Thoracic aorta (tissue), 2 donors: ENCODE results near the gene STK32B. TPM values are rescaled to one million over a fixed set of nuclear protein-coding genes. Genes with fewer than 3 reads are reported as not detected.

Experiments
- ATAC-seq: fragments of 150-250 bp; one replicate; pipeline ENCODE4 v1.8.0; 2017; ENCODE audit warnings: low read depth; ENCODE audit not compliant: insufficient number of reproducible peaks, low FRiP score
- DNase-seq: peaks from one replicate; pipeline ENCODE4 v3.0.0-alpha.2; 2020; ENCODE audit warnings: low spot score
- H3K27ac ChIP-seq, 2 donors: fragments of 200-600 bp; sonication (generic); 1 replicate in 1 of 2; 2 replicates in 1 of 2; pipeline ENCODE4 v1.5.1; 2016; ENCODE audit warnings: mild to moderate bottlenecking in 2 of 2, moderate library complexity in 2 of 2
- H3K27me3 ChIP-seq: fragments of 200-600 bp; sonication (generic); replicated peaks from 2 replicates; pipeline ENCODE4 v1.6.0; 2016; ENCODE audit warnings: mild to moderate bottlenecking; ENCODE audit not compliant: insufficient read depth
- H3K36me3 ChIP-seq: fragments of 200-600 bp; sonication (generic); one replicate; pipeline ENCODE4 v1.5.1; 2016
- H3K4me1 ChIP-seq, 2 donors: fragments of 200-600 bp; sonication (generic); 1 replicate in 1 of 2; 2 replicates in 1 of 2; pipeline versions ENCODE4 v1.5.1 to v1.6.0; 2016; ENCODE audit warnings: low read depth in 2 of 2, mild to moderate bottlenecking in 1 of 2; ENCODE audit not compliant: control insufficient read depth in 1 of 2
- H3K4me3 ChIP-seq: fragments of 200-600 bp; sonication (generic); 2 replicates; pipeline ENCODE4 v1.5.1; 2016; ENCODE audit warnings: mild to moderate bottlenecking
- H3K9me3 ChIP-seq: fragments of 200-600 bp; sonication (generic); 2 replicates; pipeline ENCODE4 v1.5.1; 2016
- total RNA-seq, 2 donors: library from RNA; depleted of rRNA; stranded (reverse); fragments of >200 nt; gene quantifications; one replicate each; pipeline versions ENCODE4 v1.1.0 to v1.2.3, GENCODE V29; 2016
- TF ChIP-seq, protein P1 (sequence below): fragments of 200-600 bp; sonication (generic); IDR thresholded peaks from one replicate; pipeline ENCODE4 v1.5.1; 2019; ENCODE audit warnings: antibody characterized with exemption

Gene STK32B
- total RNA-seq, 2 donors from 2014 or later, result 4.5 to 7.0 TPM

DNA sequence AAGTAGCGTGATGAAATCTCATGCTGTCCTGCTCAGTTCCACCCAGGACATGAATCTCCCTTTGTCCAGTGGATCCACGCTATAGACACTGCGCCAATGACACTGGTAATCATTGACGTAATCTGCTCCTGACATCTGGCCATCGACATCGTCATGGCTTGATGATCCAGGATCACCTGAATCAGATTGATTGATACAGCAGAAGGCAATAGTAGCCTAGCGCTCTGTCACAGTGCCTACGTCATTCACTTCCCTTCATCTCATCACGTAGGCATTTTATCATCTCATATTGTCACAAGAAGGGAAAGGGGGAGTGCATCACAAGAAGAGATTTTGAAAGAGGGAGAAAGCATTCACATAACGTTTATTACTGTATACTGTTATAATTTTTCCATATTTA is 68.8 kb downstream of the STK32B start:
- no peaks in the 10 kb centered on the region for H3K27me3 ChIP-seq
- no peaks in the 10 kb centered on the region for H3K4me1 ChIP-seq
- H3K36me3 ChIP-seq, result no peaks in the 10 kb centered on the region
- no peak for ATAC-seq
- H3K27ac ChIP-seq, result no peak overlapping the region
- H3K4me3 ChIP-seq, result no peak overlapping the region
- TF ChIP-seq, protein P1, sequence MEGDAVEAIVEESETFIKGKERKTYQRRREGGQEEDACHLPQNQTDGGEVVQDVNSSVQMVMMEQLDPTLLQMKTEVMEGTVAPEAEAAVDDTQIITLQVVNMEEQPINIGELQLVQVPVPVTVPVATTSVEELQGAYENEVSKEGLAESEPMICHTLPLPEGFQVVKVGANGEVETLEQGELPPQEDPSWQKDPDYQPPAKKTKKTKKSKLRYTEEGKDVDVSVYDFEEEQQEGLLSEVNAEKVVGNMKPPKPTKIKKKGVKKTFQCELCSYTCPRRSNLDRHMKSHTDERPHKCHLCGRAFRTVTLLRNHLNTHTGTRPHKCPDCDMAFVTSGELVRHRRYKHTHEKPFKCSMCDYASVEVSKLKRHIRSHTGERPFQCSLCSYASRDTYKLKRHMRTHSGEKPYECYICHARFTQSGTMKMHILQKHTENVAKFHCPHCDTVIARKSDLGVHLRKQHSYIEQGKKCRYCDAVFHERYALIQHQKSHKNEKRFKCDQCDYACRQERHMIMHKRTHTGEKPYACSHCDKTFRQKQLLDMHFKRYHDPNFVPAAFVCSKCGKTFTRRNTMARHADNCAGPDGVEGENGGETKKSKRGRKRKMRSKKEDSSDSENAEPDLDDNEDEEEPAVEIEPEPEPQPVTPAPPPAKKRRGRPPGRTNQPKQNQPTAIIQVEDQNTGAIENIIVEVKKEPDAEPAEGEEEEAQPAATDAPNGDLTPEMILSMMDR, result no peak
- H3K9me3 ChIP-seq, result no peaks in the 10 kb centered on the region
- DNase-seq, result no peak

DNA sequence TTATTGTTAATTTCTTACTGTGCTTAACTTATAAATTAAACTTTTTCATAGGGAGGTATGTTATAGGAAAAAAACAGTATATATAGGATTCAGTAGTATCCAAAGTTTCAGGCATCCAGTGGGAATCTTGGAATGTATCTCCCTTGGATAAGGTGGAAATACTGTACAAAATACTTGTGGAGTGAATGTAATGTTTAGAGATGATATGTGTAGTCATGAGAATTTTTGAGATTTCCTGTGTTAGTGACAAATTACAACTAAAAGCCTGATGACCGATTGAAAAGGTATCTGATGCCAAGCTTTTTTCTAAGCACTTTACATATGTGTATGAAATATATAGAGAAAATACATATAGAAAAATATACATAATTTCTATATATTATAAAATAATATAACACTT is 69.2 kb downstream of the STK32B start:
- H3K36me3 ChIP-seq, result no peaks in the 10 kb centered on the region
- ATAC-seq (no peak), DNase-seq (no peak)
- H3K4me1 ChIP-seq, result no peaks in the 10 kb centered on the region
- H3K9me3 ChIP-seq, result no peaks in the 10 kb centered on the region
- H3K27me3 ChIP-seq, result no peaks in the 10 kb centered on the region
- H3K4me3 ChIP-seq, result no peak overlapping the region
- no peak overlapping the region for H3K27ac ChIP-seq
- TF ChIP-seq, protein P1, result no peak

DNA sequence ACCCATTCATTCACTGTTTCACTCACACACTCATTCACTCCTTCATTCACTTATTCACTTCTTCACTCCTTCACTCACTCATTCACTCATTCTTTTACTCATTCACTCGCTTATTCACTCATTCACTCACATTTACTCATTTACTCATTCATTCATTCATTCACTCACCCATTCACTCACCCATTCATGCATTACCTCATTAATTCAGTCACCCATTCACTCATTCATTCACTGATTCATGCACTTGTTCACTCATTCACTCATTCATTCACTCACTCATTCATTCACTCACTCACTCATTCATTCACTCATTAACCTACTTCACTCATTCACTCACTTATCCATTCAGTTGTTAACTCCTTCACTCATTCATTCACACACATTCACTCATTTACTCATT is 70.8 kb downstream of the STK32B start:
- DNase-seq, result no peak
- H3K36me3 ChIP-seq, result no peaks in the 10 kb centered on the region
- no peaks in the 10 kb centered on the region for H3K9me3 ChIP-seq
- no peaks in the 10 kb centered on the region for H3K4me1 ChIP-seq
- ATAC-seq, result no peak
- no peak overlapping the region for H3K27ac ChIP-seq
- H3K27me3 ChIP-seq, result no peaks in the 10 kb centered on the region
- no peak overlapping the region for H3K4me3 ChIP-seq
- TF ChIP-seq, protein P1, result no peak

DNA sequence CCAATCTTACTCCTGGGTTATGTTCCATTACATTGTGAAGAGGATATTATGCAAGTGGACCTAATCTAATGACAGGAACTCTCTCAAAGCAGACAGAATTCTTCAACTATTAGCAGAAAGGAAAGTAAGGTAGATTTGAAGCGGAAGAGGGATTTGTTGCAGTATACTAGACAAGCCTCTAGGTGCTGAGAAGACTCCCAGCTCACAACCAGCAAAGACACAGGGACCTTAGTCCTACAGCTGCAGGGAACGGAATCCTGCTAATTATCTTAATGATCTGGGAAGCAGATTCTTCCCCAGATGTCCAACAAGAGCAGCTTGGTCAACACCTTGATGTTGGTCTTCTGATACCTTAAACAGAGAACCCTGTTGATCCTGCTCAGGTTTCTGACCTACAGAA is 73.6 kb downstream of the STK32B start:
- TF ChIP-seq, protein P1, result no peak
- DNase-seq (no peak), ATAC-seq (no peak)
- H3K4me3 ChIP-seq, result no peak overlapping the region
- no peaks in the 10 kb centered on the region for H3K9me3 ChIP-seq
- H3K27ac ChIP-seq, result no peak overlapping the region
- no peaks in the 10 kb centered on the region for H3K27me3 ChIP-seq
- no peaks in the 10 kb centered on the region for H3K36me3 ChIP-seq
- H3K4me1 ChIP-seq, result no peaks in the 10 kb centered on the region

DNA sequence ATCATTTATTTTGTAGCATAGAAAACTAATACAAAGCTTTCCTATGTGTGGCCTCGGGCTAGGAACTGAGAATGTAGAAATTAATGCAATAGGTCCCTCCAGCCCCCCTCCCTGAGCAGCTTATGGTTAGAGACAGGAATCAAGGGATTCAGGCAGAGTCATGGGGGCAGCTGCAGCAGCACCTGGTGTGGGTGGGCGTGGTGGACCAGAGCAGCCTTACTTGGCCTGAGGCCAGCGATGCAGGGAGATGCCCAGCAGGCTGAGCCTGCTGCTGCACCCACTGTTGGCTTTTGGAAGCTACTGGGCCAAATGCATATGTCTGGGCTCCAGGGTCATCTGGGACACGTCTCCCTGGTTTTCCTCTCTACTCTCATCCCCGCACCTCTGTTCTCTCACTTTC is 74.0 kb downstream of the STK32B start:
- ATAC-seq (no peak), DNase-seq (no peak)

More for the DNA sequence above, 74.0 kb downstream of the STK32B start:
- no peak overlapping the region for H3K27ac ChIP-seq
- H3K4me3 ChIP-seq, result no peak overlapping the region
- no peaks in the 10 kb centered on the region for H3K9me3 ChIP-seq
- TF ChIP-seq, protein P1, result no peak
- no peaks in the 10 kb centered on the region for H3K36me3 ChIP-seq
- no peaks in the 10 kb centered on the region for H3K4me1 ChIP-seq
- no peaks in the 10 kb centered on the region for H3K27me3 ChIP-seq
